GDM1 (cell line): Measurements from ENCODE around the gene NUTM2G.
"Not testable (repeated sequence)": the region's sequence is repeated elsewhere in the genome, so short reads cannot be mapped to it uniquely, and the experiment has no call there.

ENCODE experiments used
- DNase-seq: peaks from one replicate; lab custom pipeline; 2025; lab: John Stamatoyannopoulos, UW

The NUTM2G gene, protein sequence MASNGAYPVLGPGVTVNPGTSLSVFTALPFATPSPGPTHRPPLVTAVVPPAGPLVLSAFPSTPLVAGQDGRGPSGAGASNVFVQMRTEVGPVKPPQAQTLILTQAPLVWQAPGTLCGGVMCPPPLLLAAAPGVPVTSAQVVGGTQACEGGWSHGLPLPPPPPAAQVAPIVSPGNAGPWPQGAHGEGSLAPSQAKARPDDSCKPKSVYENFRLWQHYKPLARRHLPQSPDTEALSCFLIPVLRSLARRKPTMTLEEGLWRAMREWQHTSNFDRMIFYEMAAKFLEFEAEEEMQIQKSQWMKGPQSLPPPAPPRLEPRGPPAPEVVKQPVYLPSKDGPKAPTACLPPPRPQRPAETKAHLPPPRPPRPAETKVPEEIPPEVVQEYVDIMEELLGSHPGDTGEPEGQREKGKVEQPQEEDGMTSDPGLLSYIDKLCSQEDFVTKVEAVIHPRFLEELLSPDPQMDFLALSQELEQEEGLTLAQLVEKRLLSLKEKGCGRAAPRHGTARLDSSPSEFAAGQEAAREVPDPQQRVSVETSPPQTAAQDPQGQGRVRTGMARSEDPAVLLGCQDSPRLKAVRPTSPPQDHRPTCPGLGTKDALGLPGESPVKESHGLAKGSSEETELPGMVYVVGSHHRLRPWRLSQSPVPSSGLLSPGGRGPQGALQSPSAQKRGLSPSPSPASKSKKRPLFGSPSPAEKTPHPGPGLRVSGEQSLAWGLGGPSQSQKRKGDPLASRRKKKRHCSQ

DNA sequence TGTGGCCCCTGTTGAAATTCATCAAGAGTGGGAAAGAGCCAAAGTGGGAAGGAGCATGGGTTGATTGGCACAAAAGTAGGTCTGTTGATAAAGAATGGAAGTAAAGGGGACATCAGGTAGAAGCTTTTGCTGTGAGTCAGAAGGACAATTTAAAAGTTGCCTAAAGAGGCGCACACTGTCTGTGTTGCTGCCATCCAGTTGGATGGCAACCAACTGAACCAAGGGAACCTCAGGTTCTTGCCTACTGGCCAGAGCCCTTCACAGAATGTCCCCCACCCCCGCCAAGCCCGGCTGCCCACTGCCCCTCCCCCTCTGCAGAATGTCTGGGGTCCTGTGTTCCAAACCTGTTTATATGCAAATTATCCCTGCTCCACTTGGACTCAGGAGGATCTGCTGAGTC lies at the start of gene NUTM2G:
TSS of gene NUTM2G (plus strand) at position 301 of the 400 bp plus-strand sequence. CDS start 182 bp downstream, outside the sequence.
- not testable (repeated sequence) for DNase-seq

DNA sequence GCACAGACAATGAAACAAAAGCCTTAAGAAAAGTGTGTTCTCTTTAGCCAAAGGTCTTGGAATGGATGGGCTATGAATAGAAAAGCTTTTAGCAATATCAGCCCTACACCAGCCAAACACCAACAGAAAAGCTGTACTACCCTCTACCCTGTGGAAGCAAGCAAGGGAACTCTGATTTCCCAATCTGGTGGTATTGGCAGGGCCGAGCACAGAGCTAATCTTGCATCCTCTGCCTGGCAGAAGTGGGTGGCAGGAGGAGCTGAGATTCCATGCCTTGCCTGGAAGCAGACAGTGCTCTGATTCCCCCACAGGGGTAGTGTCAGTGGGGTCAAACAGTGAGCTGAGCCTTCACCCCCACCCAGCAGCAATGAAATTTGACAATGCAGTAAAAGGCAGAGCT lies 44.7 kb upstream of the NUTM2G start:
- DNase-seq = no peak

DNA sequence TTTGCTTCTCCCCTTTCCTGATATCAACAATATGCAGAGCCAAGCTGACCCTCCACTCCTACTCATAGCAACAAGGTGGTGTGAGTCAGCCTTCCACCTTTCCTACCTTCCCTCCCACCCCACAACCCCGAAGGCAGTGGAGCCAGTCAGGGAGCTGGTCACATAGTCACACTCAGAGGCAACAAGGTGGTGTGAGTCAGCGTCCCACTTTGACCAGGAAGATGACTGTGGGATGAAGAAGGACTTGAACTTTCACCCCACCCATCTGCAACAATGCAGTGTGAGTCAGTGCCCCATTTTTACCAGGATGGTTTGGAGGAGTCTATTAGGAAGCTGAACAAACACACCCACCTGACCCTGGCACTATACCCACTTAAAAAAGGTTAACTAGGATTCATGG lies 44.2 kb upstream of the NUTM2G start:
- no peak for DNase-seq

DNA sequence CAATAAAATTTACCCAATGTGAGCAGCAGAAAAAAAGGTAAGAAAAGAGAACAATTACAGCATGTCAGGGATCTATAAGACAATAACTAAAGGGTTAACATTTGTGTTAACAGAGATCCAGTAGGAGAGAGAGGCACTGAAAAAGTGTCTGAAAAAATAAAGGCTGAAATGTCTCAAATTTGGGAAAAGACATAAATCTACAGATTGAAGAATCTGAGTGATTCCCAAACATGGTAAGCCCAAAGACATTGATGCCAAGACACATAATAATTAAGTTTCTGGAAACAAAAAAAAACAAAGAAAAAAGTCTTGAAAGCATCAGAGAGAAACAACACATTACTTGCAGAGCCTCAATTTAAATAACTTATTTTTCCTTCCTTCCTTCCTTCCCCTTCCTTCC lies 43.2 kb upstream of the NUTM2G start:
- no peak for DNase-seq

DNA sequence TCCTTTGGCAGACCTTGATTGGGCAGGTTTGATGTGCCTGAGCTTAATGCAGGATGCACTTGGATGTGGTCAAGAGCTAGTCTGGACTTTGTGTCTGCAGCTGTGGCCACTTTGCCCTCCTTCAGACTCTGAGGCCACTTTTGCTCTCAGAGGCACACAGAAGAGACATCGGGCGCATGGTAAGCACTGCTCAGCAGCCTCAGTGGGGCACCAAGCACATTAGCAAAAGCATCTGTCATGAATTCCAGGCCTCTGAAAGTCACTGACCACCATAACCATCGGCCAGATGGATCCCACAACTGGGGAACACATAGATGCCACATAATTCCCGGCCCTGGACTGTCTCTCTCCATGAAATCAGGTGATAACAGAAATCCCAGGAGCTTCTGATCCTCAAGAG lies 40.1 kb upstream of the NUTM2G start:
- no peak for DNase-seq

DNA sequence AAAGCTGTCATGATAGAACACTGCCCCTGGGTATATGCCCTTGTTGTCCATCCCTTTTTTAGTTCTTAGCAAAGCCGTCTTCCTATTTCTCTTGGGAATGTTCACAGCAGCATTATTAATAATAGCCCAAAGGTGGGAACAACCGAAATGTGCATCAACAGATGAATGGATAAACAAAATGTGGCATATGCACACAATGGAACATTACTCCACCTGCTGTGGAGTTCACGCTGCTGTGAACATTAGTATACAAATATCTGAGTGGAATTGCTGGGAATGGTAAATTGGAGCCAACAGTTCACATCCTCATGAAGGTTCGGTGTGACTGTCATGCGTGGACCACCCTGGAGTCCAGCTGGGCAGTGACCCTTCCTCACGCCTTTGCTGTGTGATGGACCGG lies 36.5 kb upstream of the NUTM2G start:
- DNase-seq = no peak

DNA sequence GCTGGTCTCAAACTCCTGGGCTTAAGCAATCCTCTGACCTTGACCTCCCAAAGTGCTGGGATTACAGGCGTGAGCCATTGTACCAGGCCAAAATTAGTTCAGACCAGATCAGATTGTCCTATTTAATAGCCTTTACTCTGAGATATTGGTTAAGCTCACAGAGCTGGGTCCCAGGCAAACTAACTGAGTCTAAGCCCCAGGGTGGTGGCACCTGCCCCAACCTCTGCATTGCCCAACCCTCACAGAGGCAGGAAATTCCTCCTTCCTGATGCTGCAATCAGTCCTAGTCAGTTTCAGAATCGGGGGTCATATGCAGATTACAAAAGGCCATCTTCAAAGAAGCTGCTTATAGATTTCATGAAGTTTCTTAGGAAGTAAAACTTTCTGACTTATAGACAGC lies 28.6 kb upstream of the NUTM2G start:
- not testable (repeated sequence) for DNase-seq

DNA sequence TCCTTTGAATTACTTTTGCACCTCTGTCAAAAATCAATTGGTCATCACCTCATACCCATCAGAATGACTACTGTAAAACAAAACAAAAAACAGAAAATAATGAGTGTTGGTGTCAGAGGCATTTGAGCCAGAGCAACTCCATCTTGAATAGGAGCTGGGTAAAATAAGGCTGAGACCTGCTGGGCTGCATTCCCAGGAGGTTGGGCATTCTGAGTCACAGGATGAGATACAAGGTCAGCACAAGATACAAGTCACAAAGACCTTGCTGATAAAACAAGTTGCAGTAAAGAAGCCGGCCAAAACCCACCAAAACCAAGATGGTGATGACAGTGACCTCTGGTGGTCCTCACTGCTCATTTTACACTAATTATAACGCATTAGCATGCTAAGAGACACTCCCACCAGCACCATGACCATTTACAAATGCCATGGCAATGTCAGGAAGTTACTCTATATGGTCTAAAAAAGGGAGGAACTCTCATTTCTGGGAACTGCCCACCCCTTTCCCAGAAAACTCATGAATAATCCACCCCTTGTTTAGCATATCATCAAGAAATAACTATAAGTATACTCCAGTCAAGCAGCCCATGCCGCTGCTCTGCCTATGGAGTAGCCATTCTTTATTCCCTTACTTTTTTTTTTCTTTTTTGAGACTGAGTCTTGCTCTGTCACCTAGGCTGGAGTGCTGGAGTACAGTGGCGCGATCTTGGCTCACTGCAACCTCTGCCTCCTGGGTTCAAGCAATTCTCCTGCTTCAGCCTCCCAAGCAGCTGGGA lies 23.5 kb upstream of the NUTM2G start:
- not testable (repeated sequence) for DNase-seq

DNA sequence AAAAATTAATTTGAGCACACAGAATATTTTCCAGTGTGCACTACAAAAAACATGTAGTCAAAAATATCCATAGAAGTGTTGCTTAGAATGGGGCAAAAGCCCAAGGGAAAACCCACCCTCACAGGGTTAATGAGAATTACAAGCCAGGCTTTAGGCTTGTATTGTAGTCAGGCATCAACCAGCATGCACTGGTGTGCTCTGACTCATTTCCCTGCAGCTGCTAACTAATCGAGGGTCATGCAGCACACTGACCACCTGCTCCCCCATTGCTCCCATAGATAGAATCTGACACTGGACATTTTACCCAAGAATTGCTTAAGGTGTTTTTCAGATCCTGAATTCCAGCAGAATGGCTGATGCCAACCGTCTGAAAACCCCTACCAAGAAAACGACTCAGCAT lies 20.2 kb upstream of the NUTM2G start:
- DNase-seq = not testable (repeated sequence)

DNA sequence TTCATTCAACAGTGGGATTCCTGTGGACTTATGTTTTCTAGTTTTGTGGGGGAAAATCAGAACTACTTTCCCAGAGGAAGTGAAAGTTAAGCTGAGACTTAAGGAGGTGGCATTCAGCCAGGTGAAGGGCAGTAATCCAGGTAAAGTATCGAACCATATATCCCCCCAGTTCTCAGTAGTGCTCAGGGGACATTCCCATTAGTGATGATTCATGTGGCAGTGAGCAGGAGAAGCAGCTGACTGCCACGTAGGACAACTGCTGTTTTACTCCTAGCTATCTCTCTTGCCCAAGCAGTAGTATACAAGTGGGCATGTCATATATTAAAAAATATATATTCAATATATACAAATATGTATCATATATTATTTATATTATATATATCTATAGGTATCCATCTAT lies 13.1 kb upstream of the NUTM2G start:
- not testable (repeated sequence) for DNase-seq

DNA sequence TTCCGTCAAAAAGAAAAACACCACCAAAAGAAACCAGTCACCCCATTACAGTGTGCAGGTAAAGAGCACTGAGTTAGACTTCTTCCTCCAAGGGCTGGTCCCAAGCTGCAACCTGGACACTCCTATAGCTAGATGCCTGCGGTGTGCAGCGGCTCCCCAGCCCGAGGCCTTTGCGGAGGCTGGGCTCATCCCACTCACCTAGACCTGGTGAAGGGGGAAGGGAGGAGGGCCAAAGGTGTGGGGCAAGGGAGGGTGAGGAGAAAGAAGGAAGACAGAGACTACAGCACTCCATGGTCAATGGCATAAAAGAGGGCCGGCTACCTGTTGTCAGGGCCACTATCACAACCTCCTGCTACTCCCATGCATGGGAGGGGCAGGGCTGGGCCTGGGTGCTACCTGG lies 12.1 kb upstream of the NUTM2G start:
- not testable (repeated sequence) for DNase-seq

DNA sequence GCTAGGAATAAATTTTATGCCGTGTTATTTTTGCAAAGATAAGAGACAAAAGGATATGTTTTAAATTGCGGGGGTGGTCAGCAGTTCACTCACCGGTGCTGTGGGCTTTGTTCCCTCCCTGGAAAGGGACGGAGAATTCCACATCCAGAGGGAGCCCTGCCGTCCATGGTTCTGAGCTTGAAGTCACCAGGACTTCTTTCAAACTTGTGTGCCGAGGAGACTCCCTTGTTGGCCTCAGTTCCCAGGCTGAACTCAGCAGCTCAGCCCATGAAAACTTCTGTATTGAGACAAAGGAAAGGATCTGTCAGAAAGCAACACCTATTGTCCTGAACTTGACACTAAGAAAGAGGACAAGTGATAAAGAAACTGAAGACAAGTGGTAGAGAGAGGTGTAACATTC lies 10.1 kb upstream of the NUTM2G start:
- not testable (repeated sequence) for DNase-seq

DNA sequence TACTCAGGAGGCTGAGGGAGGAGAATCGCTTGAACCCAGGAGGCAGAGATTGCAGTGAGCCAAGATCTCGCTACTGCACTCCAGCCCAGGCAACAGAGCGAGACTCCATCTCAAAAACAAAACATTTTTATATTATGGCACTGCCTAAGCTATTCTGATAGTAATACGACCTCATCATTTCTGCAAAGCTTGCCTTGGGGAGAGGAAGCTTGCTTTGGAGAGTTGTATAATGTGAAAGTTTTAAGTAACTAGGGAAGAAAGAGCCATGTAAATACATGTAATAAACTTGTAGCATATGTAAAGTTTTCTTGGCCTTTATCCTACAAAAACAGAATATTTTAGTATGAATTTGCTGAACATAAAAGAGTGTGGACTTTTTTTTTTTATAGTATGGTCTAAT lies 7.8 kb upstream of the NUTM2G start:
- not testable (repeated sequence) for DNase-seq

DNA sequence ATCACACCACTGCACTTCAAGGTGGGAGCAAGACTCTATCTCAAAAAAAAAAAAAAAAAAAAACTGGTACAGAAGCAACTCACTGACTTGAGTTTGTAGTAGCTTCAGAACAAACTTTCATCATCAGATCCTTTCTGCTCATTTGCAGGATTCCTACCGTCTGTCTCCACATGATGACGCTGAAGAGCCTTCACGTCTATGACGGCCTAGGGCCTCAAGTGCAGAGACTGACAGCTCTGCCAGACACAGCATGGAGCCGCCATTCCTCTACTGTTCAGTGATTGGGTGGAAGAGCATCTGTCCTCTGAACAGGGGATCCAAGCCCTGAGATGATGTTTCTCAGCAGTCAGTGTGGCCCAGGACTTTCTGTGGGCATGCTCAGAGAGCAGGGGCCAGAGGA lies 3.1 kb upstream of the NUTM2G start:
- not testable (repeated sequence) for DNase-seq

DNA sequence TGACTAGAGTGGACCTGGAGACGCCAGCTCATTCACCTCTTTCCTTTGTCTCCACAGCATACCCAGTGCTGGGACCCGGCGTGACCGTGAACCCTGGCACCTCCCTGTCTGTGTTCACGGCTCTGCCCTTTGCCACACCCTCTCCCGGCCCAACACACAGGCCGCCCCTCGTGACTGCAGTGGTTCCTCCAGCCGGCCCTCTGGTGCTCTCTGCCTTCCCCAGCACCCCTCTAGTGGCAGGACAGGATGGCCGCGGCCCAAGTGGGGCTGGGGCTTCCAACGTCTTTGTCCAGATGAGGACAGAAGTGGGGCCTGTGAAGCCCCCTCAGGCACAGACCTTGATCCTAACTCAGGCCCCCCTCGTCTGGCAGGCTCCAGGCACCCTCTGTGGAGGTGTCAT lies 3.0 kb downstream of the NUTM2G start:
- DNase-seq = not testable (repeated sequence)

DNA sequence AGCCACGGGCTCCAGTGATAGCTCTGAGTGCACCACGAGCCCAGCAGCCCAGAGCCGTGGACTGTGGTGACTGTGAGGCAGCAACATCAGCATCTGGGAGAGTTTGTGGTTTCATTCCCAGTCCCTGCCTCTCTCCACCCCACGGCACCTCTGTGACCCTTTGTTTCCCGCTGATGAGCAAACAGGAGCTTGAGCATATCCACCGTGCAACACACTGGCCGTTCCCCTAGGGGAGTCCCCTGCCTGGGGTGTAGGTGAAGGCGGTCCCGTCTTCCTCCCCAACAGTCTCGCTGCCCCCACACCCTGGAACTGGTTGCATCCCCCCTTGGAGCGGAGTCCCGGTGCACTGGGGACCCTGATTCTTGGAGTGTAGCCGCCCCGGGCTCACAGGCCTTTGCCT lies 5.5 kb downstream of the NUTM2G start:
- DNase-seq = not testable (repeated sequence)

DNA sequence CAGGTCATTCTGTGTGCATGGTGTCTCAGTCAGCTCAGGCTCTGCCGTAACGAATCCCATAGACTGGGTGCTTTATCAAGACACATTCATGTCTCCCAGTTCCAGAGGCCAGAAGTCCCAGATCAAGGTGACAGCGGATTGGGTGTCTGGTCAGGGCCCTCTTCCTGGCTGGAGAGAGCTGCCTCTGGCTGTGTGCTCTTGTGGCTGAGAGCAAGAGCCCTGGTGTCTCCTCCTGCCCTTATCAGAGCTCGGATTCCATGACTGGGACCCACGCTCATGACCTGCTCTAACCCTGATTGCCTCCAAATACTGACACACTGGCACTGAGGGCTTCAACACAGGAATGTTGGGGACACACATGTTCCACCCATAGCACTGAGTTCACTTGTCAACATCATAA lies 6.1 kb downstream of the NUTM2G start:
- DNase-seq = not testable (repeated sequence)

DNA sequence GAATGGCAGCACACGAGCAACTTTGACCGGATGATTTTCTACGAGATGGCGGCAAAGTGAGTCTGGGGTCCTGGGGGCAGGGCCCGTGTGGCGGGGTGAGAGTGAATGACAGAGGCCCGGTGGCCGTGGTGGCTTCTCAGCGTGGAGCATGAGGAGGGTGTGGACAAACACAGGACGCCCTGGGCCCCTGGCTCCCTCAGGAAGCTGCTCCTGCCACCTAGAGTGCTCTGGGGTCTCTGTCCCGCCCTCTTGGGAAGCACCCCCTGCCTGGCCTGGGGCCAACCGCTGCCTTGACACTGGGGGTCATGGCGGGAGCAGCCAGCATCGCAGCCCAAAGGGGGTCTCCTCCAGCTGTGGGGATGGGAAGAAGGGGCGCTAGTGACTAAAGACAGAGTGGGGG lies 6.8 kb downstream of the NUTM2G start:
- DNase-seq = not testable (repeated sequence)

DNA sequence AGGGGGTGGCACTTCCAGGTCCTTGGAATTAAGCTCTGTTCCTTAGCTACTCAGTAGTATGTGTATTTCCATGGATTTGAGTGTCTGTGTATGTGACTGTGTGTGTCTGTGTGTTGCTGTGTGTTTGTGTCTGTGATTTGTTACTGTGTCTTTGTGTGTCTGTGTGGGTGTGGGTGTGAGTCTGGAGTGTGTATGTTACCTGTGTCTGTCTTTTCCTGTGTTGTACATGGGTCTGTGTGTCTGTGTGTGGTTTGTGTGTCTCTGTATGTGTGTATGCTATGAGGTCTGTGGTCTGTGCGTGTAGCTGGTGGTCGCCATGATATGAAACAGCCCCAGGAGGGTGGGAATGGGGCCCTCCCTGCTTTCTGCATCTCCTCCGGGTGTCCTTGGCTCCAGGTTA lies 8.8 kb downstream of the NUTM2G start:
- DNase-seq = not testable (repeated sequence)

DNA sequence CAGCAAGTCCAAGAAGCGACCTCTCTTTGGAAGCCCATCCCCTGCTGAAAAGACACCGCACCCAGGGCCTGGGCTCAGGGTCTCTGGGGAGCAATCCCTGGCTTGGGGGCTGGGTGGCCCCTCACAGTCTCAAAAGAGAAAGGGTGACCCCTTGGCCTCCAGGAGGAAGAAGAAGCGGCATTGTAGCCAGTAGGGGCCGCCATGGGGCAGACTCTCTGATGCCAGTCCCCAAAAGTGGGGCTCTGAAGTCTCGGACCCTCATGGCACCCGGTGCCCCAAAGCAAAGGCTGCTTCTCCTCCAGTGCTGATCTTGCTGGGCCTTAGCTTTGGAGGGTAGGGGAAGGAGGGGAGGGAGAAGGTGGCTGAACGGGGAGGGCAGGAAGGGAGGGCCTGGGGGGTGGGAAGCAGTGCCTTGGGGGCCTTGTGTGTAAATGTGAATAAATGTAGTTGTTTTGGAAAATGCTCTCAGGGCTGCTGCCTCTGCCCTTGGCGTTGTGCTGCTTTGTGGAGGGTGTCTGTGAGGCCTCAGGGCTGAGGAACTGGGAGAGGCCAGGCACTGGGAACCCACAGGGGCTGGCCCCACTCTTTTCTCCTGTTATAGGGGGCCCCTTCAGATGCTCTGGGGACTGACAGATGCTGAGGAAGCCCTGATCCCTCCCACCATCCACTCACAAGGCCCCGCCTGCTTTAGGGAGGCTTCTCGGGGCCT lies 10.5 kb downstream of the NUTM2G start:
- not testable (repeated sequence) for DNase-seq

DNA sequence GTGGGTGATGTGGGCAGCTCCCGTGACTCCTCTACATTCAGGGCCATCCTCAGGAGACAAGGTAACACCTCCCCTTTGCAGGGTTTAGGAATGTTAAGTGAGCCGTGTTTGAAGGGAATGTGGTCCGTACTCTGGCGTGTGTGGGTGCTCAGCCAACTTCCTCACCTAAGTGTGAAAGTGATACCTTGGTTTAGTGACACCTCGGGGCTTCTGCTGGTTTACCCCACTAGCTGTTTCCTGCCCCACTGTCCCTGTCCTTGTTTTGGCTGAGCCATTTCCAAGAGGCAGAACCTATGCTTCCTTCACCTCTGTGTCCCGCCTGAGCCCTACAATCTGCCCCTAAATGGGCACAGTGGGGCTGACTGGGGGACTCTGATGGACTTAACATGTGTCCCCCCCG lies 12.3 kb downstream of the NUTM2G start:
- not testable (repeated sequence) for DNase-seq

DNA sequence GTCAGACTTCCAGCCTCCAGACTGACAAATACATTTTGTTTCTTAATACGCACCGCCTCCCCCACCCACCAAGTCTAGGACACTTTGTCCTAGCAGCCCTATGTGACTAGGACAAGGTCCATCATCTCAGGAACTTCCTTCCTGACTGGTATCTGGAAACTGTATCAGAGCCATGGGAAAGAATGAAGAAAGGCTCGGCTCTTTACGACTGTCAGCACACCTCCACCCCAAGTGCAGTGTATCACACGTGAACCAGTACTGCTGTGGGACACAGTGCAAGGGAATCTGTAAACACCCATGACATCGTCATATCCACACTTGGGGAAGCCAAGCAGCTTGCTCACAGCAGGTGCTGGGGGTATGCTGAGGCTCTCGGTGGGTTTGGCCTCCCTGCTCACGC lies 13.0 kb downstream of the NUTM2G start:
- DNase-seq = not testable (repeated sequence)
